ENCODE results near the gene LTC4S. TPM values are rescaled to one million over a fixed set of nuclear protein-coding genes. Genes with fewer than 3 reads are reported as not detected.

The LTC4S gene
- total and polyA plus RNA-seq, 2 experiments from 2014 or later, result 5.8 to 10.1 TPM

- peaks cover 33% of the 10 kb centered on the region for H3K36me3 ChIP-seq (ENCODE audit: insufficient read depth)
- H3K27ac Mint-ChIP-seq, result no peak overlapping the region
- 0 out of 2 replicates have a peak overlapping the region, but pooled peaks have one; percentile 57 for H3K27ac ChIP-seq (ENCODE audit: low read depth)
- no peak overlapping the region for H3K4me2 ChIP-seq
- H3K27me3 Mint-ChIP-seq (ENCODE audit: insufficient read depth, low read depth, poor library complexity), result peaks cover 18% of the 10 kb centered on the region
- H3K79me2 ChIP-seq (replicated peaks; ENCODE audit: insufficient read depth), result no peaks in the 10 kb centered on the region
- H3K27me3 ChIP-seq (ENCODE audit: insufficient read depth), result no peaks in the 10 kb centered on the region
- peaks cover 24% of the 10 kb centered on the region for H3K4me1 Mint-ChIP-seq
- no peak overlapping the region for H3K4me3 Mint-ChIP-seq
- H3F3A ChIP-seq (replicated peaks; ENCODE audit: low read depth), result peaks cover 21% of the 10 kb centered on the region
- no peaks in the 10 kb centered on the region for H3K9me2 ChIP-seq (ENCODE audit: insufficient read depth)
- ATAC-seq (no peak), DNase-seq (ENCODE audit: low spot score) (no peak)
- H4K20me1 ChIP-seq (replicated peaks; ENCODE audit: insufficient read depth), result peaks cover 24% of the 10 kb centered on the region
- H3K4me3 ChIP-seq, result no peak overlapping the region
- H3K36me3 Mint-ChIP-seq (ENCODE audit: low read depth), result peaks cover 98% of the 10 kb centered on the region
- H3K4me1 ChIP-seq (ENCODE audit: insufficient read depth), result peaks cover 23% of the 10 kb centered on the region
- H2AFZ ChIP-seq, result no peak overlapping the region
- peaks cover 4% of the 10 kb centered on the region; the same call in 2 of the 3 replicates for H3K9me3 Mint-ChIP-seq
- no peak for TF ChIP-seq CTCF (conservative IDR thresholded peaks at IDR 0.05; ENCODE audit: low read depth in 2 of 2)
- no peak for TF ChIP-seq REST (IDR thresholded peaks at IDR 0.05; ENCODE audit: unreplicated experiment)
- TF ChIP-seq EZH2 (IDR thresholded peaks at IDR 0.05; ENCODE audit: low read depth, unreplicated experiment), result no peak
- TF ChIP-seq CREB1 (CRISPR knock-in tag; IDR thresholded peaks at IDR 0.05; ENCODE audit: low read depth), result no peak
- no peak for TF ChIP-seq EZH2phosphoT487 (IDR thresholded peaks at IDR 0.05; ENCODE audit: unreplicated experiment)
- TF ChIP-seq ZNF331 (CRISPR knock-in tag; IDR thresholded peaks at IDR 0.05; ENCODE audit: low read depth), result no peak
- TF ChIP-seq STAT1 (IDR thresholded peaks at IDR 0.05; ENCODE audit: unreplicated experiment), result no peak
- TF ChIP-seq ETS1 (IDR thresholded peaks at IDR 0.05), result no peak
- no peak for TF ChIP-seq POLR2AphosphoS5 (IDR thresholded peaks at IDR 0.05; ENCODE audit: low read depth)
- no peak for TF ChIP-seq JUNB (IDR thresholded peaks at IDR 0.05; ENCODE audit: unreplicated experiment)
- no peak for TF ChIP-seq ZNF114 (CRISPR knock-in tag; IDR thresholded peaks at IDR 0.05)
- no peak for TF ChIP-seq NANOG (IDR thresholded peaks at IDR 0.05; ENCODE audit: borderline replicate concordance)
- TF ChIP-seq ZNF462 (CRISPR knock-in tag; IDR thresholded peaks at IDR 0.05), result no peak
Measured at GRCh38 chr5:179829732-179830435, 36.1 kb downstream of the LTC4S start.
